Gastrocnemius medialis (tissue), 4 donors: ENCODE measurements around the gene PIM3.

Source experiments
- POLR2A ChIP-seq, 2 donors: fragments of 450-650 bp; IDR thresholded peaks; one replicate each; pipeline ENCODE4 v1.6.1; 2017; ENCODE audit warnings: antibody characterized with exemption in 2 of 2, mild to moderate bottlenecking in 2 of 2, moderate library complexity in 2 of 2
- TF ChIP-seq, protein P1 (sequence below), 5 experiments: fragments of 450-650 bp in 3 of 5; fragments of 200-600 bp in 2 of 5; sonication (generic) in 2 of 5; IDR thresholded peaks in 4 of 5; conservative IDR thresholded peaks in 1 of 5; 1 replicate in 4 of 5; 2 replicates in 1 of 5; pipeline ENCODE4 v1.5.1; 2016 to 2019; ENCODE audit warnings: antibody characterized with exemption in 5 of 5, mild to moderate bottlenecking in 3 of 5, moderate library complexity in 3 of 5

GRCh38 chr22:50002791-50003190 lies 42.2 kb downstream of the PIM3 start:
- TF ChIP-seq, protein P1, sequence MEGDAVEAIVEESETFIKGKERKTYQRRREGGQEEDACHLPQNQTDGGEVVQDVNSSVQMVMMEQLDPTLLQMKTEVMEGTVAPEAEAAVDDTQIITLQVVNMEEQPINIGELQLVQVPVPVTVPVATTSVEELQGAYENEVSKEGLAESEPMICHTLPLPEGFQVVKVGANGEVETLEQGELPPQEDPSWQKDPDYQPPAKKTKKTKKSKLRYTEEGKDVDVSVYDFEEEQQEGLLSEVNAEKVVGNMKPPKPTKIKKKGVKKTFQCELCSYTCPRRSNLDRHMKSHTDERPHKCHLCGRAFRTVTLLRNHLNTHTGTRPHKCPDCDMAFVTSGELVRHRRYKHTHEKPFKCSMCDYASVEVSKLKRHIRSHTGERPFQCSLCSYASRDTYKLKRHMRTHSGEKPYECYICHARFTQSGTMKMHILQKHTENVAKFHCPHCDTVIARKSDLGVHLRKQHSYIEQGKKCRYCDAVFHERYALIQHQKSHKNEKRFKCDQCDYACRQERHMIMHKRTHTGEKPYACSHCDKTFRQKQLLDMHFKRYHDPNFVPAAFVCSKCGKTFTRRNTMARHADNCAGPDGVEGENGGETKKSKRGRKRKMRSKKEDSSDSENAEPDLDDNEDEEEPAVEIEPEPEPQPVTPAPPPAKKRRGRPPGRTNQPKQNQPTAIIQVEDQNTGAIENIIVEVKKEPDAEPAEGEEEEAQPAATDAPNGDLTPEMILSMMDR (IDR thresholded peaks at IDR 0.05 in 4 of 5, conservative IDR thresholded peaks at IDR 0.05 in 1 of 5), result no peak
- no peak for TF ChIP-seq POLR2A (IDR thresholded peaks at IDR 0.05)
